ENCODE results near the gene RNPEPL1.

Gene RNPEPL1

DNA sequence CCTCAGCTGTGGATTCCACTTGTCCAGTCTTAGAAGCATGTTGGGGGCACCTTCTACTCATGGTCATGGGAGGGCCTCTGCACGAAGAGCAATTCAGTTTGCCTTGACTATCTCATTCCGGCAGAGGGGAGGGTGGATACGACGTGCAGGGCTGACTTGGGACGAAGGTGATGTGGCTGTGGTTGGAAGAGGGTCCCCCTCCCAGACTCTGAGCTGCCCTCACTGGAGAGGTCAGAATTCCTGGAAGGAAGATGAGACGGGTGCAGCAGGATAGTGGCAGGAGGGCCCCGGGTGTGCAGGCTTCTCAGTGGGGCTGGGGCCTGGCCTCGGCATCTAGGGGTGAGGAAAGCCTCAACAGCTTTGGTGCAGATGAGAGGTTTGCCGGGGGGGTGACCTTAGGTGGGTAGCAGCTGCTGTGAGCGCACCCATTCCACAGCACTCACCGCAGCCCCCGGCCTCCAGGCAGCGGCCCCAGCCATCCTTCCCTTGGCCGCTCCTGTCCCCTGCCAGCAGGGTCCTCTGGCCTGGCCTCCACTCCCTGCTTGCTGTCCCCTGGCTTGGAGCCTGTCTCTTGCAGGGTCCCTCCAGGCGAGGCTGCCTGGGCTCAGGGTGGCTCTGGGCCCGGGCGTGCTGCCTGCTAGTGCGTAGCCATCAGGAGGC, 3.2 kb downstream of the RNPEPL1 start:
- Histone ChIP-seq H3K4me1 (ENCODE audit: control insufficient read depth in 2 of 2, insufficient read depth in 2 of 2, low read length in 2 of 2) (peaks cover 31 to 37% of the 10 kb centered on the region in 2 donors), H3K27me3 (ENCODE audit: control insufficient read depth in 2 of 2, insufficient read depth in 2 of 2, low read length in 2 of 2) (no peaks in the 10 kb centered on the region), H3K9ac (ENCODE audit: low read depth in 1 of 2, low read length in 2 of 2) (no peak overlapping the region), H3K27ac (ENCODE audit: low read depth in 2 of 2, low read length in 2 of 2) (no peak overlapping the region), H3K4me3 (ENCODE audit: low read length in 2 of 2) (no peak overlapping the region), H3K36me3 (ENCODE audit: control insufficient read depth in 2 of 2, insufficient read depth in 2 of 2, low read length in 2 of 2) (peaks cover 22 to 25% of the 10 kb centered on the region in 2 donors), H3K9me3 (ENCODE audit: control insufficient read depth in 2 of 2, low read length in 2 of 2) (no peaks in the 10 kb centered on the region)

DNA sequence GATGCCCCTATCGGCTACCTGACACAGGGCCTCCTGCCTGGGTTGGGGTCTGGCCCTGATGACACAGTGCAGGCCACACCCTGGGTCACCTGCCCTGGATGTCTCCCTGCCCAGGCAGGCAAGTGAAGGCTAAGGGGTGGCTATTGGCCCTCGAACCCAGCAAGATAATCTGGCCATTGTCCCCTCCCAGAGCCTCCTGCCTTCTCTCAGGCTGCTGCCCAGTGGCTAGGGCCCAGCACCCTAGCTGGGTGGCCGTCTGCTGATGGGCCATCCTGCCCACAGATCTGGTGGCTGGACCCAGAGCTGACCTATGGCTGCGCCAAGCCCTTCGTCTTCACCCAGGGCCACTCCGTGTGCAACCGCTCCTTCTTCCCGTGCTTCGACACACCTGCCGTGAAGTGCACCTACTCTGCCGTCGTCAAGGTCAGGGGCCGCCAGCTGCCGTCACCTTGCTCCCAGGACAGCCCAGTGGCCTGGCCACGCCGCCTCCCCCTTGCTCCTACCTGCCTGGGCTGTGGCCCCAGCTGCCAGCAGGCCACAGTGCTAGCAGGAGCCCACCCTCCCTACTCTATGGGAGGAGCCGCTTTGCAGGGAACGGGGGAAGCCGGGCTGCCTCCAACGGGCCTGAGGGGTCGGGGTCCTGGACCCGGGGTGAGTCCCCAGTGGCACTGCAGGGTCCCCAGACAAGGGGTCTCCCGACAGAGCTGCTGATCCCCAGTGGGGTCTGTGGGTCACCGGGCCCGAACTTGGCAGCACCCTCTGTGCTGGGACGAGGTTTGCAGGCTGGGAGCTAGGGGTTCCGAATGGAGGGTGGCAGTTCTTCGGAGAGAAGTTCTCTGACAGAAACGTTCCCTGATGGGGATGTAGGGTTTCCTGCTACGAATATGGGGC, 4.1 kb downstream of the RNPEPL1 start:
- H3K9ac ChIP-seq (ENCODE audit: low read depth in 1 of 2, low read length in 2 of 2): no peak overlapping the region

DNA sequence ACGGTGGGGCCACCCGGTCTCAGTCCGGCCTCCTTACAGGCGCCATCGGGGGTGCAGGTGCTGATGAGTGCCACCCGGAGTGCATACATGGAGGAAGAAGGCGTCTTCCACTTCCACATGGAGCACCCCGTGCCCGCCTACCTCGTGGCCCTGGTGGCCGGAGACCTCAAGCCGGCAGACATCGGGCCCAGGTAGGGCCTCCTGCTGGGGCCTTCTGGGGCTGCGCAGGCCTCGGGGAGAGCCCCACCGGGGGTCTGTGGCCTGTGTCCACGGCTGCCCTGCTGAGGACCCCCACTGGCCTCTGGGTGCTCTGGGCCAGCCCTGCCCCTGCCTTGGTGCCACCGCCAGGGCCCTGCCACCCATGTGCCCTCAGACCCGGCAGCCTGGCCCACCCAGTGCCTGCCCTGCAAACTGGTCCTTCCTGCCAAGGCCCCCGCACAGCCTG, 4.8 kb downstream of the RNPEPL1 start:
- H3K9ac ChIP-seq (ENCODE audit: low read depth in 1 of 2, low read length in 2 of 2): no peak overlapping the region
- H3K27me3 ChIP-seq (ENCODE audit: control insufficient read depth in 2 of 2, insufficient read depth in 2 of 2, low read length in 2 of 2): no peaks in the 10 kb centered on the region
- H3K36me3 ChIP-seq (ENCODE audit: control insufficient read depth in 2 of 2, insufficient read depth in 2 of 2, low read length in 2 of 2): peaks cover 35 to 36% of the 10 kb centered on the region in 2 donors

More for the DNA sequence above, 4.1 kb downstream of the RNPEPL1 start:
- no peaks in the 10 kb centered on the region for H3K9me3 ChIP-seq (ENCODE audit: control insufficient read depth in 2 of 2, low read length in 2 of 2)
- peaks cover 23 to 28% of the 10 kb centered on the region in 2 donors for H3K4me1 ChIP-seq (ENCODE audit: control insufficient read depth in 2 of 2, insufficient read depth in 2 of 2, low read length in 2 of 2)
- peaks cover 29% of the 10 kb centered on the region in 2 donors for H3K36me3 ChIP-seq (ENCODE audit: control insufficient read depth in 2 of 2, insufficient read depth in 2 of 2, low read length in 2 of 2)
- no peaks in the 10 kb centered on the region for H3K27me3 ChIP-seq (ENCODE audit: control insufficient read depth in 2 of 2, insufficient read depth in 2 of 2, low read length in 2 of 2)
- H3K27ac ChIP-seq (ENCODE audit: low read depth in 2 of 2, low read length in 2 of 2): no peak overlapping the region
- H3K4me3 ChIP-seq (ENCODE audit: low read length in 2 of 2): no peak overlapping the region

DNA sequence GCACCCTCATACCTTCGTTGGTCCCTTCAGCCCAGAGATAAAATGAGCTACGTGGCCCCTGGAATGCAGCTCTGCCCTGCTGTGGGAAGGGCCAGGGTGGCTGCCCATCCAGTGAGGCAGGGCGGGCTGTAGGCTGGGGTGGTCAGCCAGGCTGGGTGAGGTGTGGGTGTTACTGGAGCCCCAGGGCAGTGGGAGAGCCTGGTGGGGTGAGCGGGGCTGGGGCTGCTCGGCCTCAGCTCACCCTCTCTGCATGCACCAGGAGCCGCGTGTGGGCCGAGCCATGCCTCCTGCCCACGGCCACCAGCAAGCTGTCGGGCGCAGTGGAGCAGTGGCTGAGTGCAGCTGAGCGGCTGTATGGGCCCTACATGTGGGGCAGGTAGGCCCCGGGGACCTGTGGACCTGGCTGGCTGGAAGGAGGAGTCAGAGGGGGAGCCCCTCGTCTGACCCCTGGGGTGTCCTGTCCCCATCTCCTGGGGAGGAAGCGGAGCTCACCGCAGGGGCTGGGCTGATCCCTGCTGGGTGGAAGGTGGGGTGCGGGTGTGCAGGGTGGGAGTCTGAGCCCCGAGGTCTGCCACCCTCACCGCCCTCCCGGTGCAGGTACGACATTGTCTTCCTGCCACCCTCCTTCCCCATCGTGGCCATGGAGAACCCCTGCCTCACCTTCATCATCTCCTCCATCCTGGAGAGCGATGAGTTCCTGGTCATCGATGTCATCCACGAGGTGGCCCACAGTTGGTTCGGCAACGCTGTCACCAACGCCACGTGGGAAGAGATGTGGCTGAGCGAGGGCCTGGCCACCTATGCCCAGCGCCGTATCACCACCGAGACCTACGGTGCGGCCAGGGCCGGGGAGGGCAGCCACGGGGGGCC, 5.5 kb downstream of the RNPEPL1 start:
- Histone ChIP-seq H3K27me3 (ENCODE audit: control insufficient read depth in 2 of 2, insufficient read depth in 2 of 2, low read length in 2 of 2) (no peaks in the 10 kb centered on the region), H3K4me3 (ENCODE audit: low read length in 2 of 2) (no peak overlapping the region), H3K9me3 (ENCODE audit: control insufficient read depth in 2 of 2, low read length in 2 of 2) (no peaks in the 10 kb centered on the region), H3K27ac (ENCODE audit: low read depth in 2 of 2, low read length in 2 of 2) (no peak overlapping the region), H3K9ac (ENCODE audit: low read depth in 1 of 2, low read length in 2 of 2) (no peak overlapping the region), H3K4me1 (ENCODE audit: control insufficient read depth in 2 of 2, insufficient read depth in 2 of 2, low read length in 2 of 2) (peaks cover 17 to 23% of the 10 kb centered on the region in 2 donors), H3K36me3 (ENCODE audit: control insufficient read depth in 2 of 2, insufficient read depth in 2 of 2, low read length in 2 of 2) (peaks cover 35 to 41% of the 10 kb centered on the region in 2 donors)

More for the DNA sequence above, 4.8 kb downstream of the RNPEPL1 start:
- no peak overlapping the region for H3K4me3 ChIP-seq (ENCODE audit: low read length in 2 of 2)
- no peak overlapping the region for H3K27ac ChIP-seq (ENCODE audit: low read depth in 2 of 2, low read length in 2 of 2)
- H3K4me1 ChIP-seq (ENCODE audit: control insufficient read depth in 2 of 2, insufficient read depth in 2 of 2, low read length in 2 of 2): peaks cover 17 to 23% of the 10 kb centered on the region in 2 donors
- no peaks in the 10 kb centered on the region for H3K9me3 ChIP-seq (ENCODE audit: control insufficient read depth in 2 of 2, low read length in 2 of 2)

DNA sequence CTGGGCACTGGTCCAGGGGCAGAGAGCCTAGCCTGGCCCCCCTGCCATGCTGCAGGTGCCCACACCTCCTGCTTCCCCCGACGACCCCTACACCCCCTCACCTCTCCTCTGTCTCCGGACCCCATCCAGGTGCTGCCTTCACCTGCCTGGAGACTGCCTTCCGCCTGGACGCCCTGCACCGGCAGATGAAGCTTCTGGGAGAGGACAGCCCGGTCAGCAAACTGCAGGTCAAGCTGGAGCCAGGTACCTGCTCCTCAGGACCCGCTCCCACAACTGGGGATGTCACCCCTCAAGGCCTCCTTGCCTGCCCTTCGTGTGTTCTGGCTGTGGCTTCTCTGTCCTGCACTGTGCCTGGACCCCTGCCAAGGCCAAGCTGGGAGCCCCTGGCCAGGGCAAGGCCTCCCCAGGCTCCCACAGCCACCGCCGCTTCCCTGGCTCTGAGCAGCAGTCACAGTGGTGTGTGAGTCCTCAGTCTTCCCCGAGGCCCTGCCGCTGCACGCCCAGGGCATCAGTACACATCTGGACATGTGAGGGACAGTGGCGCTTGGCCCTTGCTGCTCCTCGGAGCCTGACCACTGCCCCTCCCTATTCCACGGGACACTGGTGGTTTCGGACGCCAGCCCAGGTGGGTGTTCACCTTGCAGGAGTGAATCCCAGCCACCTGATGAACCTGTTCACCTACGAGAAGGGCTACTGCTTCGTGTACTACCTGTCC, 6.3 kb downstream of the RNPEPL1 start:
- no peak overlapping the region for H3K27ac ChIP-seq (ENCODE audit: low read depth in 2 of 2, low read length in 2 of 2)
- no peaks in the 10 kb centered on the region for H3K9me3 ChIP-seq (ENCODE audit: control insufficient read depth in 2 of 2, low read length in 2 of 2)
- H3K36me3 ChIP-seq (ENCODE audit: control insufficient read depth in 2 of 2, insufficient read depth in 2 of 2, low read length in 2 of 2): peaks cover 35 to 41% of the 10 kb centered on the region in 2 donors
- no peak overlapping the region for H3K9ac ChIP-seq (ENCODE audit: low read depth in 1 of 2, low read length in 2 of 2)
- H3K4me3 ChIP-seq (ENCODE audit: low read length in 2 of 2): no peak overlapping the region
- no peaks in the 10 kb centered on the region for H3K27me3 ChIP-seq (ENCODE audit: control insufficient read depth in 2 of 2, insufficient read depth in 2 of 2, low read length in 2 of 2)
- peaks cover 15 to 24% of the 10 kb centered on the region in 2 donors for H3K4me1 ChIP-seq (ENCODE audit: control insufficient read depth in 2 of 2, insufficient read depth in 2 of 2, low read length in 2 of 2)

DNA sequence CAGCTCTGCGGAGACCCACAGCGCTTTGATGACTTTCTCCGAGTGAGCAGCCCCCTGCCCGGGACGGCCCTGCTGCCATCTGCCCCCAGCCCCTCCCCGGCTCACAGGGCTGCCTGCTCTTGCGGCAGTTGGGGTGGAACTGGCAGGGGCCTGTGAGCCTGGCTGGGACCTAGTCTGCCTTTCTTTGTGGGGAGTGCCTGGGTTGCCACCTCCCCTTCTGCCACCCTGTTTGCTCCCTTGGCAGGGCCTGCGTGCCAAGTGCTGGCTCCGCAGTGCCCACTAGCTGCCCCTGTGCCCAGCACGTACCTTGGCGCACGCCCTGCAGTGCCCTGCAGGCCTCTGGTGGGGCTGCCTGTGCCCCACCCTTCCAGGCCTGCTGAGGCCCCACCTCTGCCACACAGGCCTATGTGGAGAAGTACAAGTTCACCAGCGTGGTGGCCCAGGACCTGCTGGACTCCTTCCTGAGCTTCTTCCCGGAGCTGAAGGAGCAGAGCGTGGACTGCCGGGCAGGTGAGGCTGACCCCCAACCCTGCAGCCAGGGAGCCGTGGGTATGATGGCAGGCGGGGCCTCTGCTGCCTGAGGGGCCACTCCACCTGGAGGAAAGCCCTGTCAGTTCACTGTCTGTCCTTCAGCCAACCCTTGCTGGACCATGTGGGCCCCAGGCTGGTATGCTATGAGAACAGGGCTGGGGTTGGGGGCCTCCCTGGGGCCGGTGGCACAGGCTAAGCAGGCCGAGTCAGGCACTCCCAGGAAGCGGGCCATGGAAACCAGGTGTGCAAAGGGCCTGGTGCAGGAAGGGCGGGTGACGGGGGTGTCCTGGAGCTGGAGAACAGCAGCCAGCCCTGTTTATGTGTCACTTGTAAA, 7.0 kb downstream of the RNPEPL1 start:
- Histone ChIP-seq H3K36me3 (ENCODE audit: control insufficient read depth in 2 of 2, insufficient read depth in 2 of 2, low read length in 2 of 2) (peaks cover 35 to 41% of the 10 kb centered on the region in 2 donors), H3K4me3 (ENCODE audit: low read length in 2 of 2) (no peak overlapping the region)

DNA sequence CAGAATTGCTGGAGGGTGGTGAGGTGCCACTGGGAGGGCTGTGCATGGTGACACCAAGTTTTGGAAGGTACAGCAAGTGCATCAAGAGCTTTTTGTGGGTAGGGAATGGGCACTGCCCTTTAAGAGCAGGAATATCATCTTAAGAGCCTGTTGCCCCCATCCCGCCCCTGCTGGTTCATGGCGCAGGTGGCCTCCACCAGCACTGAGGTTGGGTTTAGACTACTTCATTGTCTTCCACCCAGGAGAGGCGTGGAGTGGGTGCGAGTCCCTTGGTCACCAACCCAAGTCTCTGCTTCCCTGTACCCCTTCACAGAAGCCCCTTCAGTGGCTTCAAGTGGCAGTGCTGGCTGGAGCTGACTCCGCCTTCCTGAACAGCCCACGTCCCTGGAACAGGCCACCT, 7.8 kb downstream of the RNPEPL1 start:
- H3K4me3 ChIP-seq (ENCODE audit: low read length in 2 of 2): no peak overlapping the region
- H3K9ac ChIP-seq (ENCODE audit: low read depth in 1 of 2, low read length in 2 of 2): no peak overlapping the region
- peaks cover 3 to 19% of the 10 kb centered on the region in 2 donors for H3K4me1 ChIP-seq (ENCODE audit: control insufficient read depth in 2 of 2, insufficient read depth in 2 of 2, low read length in 2 of 2)
- H3K9me3 ChIP-seq (ENCODE audit: control insufficient read depth in 2 of 2, low read length in 2 of 2): no peaks in the 10 kb centered on the region
- H3K27ac ChIP-seq (ENCODE audit: low read depth in 2 of 2, low read length in 2 of 2): no peak overlapping the region
- peaks cover 35 to 41% of the 10 kb centered on the region in 2 donors for H3K36me3 ChIP-seq (ENCODE audit: control insufficient read depth in 2 of 2, insufficient read depth in 2 of 2, low read length in 2 of 2)
- no peaks in the 10 kb centered on the region for H3K27me3 ChIP-seq (ENCODE audit: control insufficient read depth in 2 of 2, insufficient read depth in 2 of 2, low read length in 2 of 2)

More for the DNA sequence above, 7.0 kb downstream of the RNPEPL1 start:
- no peaks in the 10 kb centered on the region for H3K9me3 ChIP-seq (ENCODE audit: control insufficient read depth in 2 of 2, low read length in 2 of 2)
- no peaks in the 10 kb centered on the region for H3K27me3 ChIP-seq (ENCODE audit: control insufficient read depth in 2 of 2, insufficient read depth in 2 of 2, low read length in 2 of 2)
- peaks cover 7 to 21% of the 10 kb centered on the region in 2 donors for H3K4me1 ChIP-seq (ENCODE audit: control insufficient read depth in 2 of 2, insufficient read depth in 2 of 2, low read length in 2 of 2)
- H3K9ac ChIP-seq (ENCODE audit: low read depth in 1 of 2, low read length in 2 of 2): no peak overlapping the region
- H3K27ac ChIP-seq (ENCODE audit: low read depth in 2 of 2, low read length in 2 of 2): no peak overlapping the region

DNA sequence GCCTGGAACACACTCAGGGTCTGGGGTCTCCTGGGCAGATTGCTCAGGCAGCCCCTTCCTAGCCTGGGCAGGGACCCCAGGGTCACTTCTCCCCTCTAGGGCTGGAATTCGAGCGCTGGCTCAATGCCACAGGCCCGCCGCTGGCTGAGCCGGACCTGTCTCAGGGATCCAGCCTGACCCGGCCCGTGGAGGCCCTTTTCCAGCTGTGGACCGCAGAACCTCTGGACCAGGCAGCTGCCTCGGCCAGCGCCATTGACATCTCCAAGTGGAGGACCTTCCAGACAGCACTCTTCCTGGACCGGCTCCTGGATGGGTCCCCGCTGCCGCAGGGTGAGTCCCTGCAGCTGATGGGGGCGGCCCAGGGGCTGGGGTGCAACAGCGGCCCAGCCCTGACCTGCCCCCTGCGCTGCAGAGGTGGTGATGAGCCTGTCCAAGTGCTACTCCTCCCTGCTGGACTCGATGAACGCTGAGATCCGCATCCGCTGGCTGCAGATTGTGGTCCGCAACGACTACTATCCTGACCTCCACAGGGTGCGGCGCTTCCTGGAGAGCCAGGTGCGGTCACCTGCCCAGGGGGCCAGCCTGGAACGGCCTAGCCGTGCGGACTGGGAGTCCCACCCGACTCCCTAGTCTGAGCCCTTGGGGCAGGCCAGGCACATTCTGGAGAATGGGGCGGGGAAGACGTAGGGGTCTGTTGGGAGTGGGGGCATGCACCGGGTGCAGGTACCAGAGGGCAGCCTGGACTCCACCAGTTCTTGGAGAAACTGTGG, 8.3 kb downstream of the RNPEPL1 start:
- H3K9me3 ChIP-seq (ENCODE audit: control insufficient read depth in 2 of 2, low read length in 2 of 2): no peaks in the 10 kb centered on the region
- H3K27ac ChIP-seq (ENCODE audit: low read depth in 2 of 2, low read length in 2 of 2): no peak overlapping the region
- H3K9ac ChIP-seq (ENCODE audit: low read depth in 1 of 2, low read length in 2 of 2): no peak overlapping the region
- peaks cover 3 to 17% of the 10 kb centered on the region in 2 donors for H3K4me1 ChIP-seq (ENCODE audit: control insufficient read depth in 2 of 2, insufficient read depth in 2 of 2, low read length in 2 of 2)
- no peak overlapping the region for H3K4me3 ChIP-seq (ENCODE audit: low read length in 2 of 2)
- H3K36me3 ChIP-seq (ENCODE audit: control insufficient read depth in 2 of 2, insufficient read depth in 2 of 2, low read length in 2 of 2): peaks cover 35 to 41% of the 10 kb centered on the region in 2 donors
- H3K27me3 ChIP-seq (ENCODE audit: control insufficient read depth in 2 of 2, insufficient read depth in 2 of 2, low read length in 2 of 2): no peaks in the 10 kb centered on the region
